PC-9 (cell line): Measurements from ENCODE around the gene RELB.

ENCODE experiments used
- EZH2 ChIP-seq: fragments of 200-600 bp; sonication (generic); IDR thresholded peaks from 2 replicates; pipeline ENCODE4 v1.8.0; 2017; ENCODE audit warnings: antibody characterized with exemption, low read depth
- TF ChIP-seq, protein P1 (sequence below): fragments of 200-600 bp; sonication (generic); conservative IDR thresholded peaks from 2 replicates; pipeline ENCODE4 v1.6.1; 2017; ENCODE audit warnings: mixed run types, antibody characterized with exemption, mild to moderate bottlenecking, moderate library complexity

DNA sequence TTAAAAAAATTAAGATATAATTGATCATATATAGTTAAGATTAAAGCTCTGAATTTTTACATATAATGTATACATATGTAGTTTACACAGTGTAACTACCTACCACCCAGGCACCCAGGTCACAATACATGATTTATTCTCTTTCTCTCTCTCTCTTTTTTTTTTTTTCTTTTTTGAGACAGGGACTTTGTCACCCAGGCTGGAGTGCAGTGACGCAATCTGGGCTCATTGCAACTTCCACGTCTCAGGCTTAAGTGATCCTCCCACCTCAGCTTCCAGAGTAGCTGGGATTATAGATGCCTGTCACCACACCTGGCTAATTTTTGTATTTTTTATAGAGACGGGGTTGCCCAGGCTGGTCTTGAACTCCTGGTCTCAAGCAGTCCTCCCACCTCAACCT lies 18.8 kb downstream of the RELB start:
- TF ChIP-seq, protein P1, sequence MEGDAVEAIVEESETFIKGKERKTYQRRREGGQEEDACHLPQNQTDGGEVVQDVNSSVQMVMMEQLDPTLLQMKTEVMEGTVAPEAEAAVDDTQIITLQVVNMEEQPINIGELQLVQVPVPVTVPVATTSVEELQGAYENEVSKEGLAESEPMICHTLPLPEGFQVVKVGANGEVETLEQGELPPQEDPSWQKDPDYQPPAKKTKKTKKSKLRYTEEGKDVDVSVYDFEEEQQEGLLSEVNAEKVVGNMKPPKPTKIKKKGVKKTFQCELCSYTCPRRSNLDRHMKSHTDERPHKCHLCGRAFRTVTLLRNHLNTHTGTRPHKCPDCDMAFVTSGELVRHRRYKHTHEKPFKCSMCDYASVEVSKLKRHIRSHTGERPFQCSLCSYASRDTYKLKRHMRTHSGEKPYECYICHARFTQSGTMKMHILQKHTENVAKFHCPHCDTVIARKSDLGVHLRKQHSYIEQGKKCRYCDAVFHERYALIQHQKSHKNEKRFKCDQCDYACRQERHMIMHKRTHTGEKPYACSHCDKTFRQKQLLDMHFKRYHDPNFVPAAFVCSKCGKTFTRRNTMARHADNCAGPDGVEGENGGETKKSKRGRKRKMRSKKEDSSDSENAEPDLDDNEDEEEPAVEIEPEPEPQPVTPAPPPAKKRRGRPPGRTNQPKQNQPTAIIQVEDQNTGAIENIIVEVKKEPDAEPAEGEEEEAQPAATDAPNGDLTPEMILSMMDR = no peak
- no peak for TF ChIP-seq EZH2
